ENCODE measurements around the gene CDKAL1. TPM values are rescaled to one million over a fixed set of nuclear protein-coding genes. Genes with fewer than 3 reads are reported as not detected.

The CDKAL1 gene
- total RNA-seq, 4 donors from 2014 or later, result 13.5 to 21.2 (median 17.3) TPM

DNA sequence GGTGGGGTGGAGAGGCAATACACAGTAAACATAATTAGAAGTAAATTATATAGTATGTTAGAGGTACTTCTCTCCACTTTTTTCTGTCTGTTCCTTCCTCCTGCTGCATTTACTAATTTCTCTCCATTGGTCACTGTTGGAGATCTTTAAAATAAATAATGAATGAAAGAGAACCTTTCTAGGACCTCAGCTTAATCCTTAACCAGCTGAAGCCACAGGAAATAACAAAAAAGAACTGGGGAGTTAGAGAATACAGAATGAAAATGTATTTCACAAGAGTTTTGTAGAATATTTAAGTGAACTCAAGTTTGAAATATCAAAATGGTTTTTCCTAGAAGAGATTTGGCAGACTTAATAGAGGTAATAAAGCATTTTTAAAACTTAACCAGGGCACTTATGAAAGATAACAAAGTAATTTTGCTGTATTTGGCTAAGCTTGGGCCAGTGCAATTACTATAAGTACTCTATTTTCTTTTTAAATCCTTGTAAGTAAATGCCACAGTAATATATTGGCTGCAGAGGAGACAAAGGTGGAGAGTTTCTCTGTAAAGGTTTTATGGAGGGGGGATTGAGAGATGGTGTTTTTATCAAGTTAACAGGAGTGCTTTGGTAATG lies 405.0 kb downstream of the CDKAL1 start:
- no peaks in the 10 kb centered on the region for H3K4me1 ChIP-seq
- H3K9me3 ChIP-seq, result peaks cover 0 to 17% (median 3%) of the 10 kb centered on the region in 4 donors
- TF ChIP-seq POLR2A (IDR thresholded peaks at IDR 0.05) (no peak), EP300 (IDR thresholded peaks at IDR 0.05) (no peak)
- TF ChIP-seq, protein P1, sequence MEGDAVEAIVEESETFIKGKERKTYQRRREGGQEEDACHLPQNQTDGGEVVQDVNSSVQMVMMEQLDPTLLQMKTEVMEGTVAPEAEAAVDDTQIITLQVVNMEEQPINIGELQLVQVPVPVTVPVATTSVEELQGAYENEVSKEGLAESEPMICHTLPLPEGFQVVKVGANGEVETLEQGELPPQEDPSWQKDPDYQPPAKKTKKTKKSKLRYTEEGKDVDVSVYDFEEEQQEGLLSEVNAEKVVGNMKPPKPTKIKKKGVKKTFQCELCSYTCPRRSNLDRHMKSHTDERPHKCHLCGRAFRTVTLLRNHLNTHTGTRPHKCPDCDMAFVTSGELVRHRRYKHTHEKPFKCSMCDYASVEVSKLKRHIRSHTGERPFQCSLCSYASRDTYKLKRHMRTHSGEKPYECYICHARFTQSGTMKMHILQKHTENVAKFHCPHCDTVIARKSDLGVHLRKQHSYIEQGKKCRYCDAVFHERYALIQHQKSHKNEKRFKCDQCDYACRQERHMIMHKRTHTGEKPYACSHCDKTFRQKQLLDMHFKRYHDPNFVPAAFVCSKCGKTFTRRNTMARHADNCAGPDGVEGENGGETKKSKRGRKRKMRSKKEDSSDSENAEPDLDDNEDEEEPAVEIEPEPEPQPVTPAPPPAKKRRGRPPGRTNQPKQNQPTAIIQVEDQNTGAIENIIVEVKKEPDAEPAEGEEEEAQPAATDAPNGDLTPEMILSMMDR (IDR thresholded peaks at IDR 0.05), result no peak
- H3K27me3 ChIP-seq, result no peaks in the 10 kb centered on the region
- H3K36me3 ChIP-seq, result no peaks in the 10 kb centered on the region
- DNase-seq (ENCODE audit: low spot score in 2 of 2), result no peak
- H3K27ac ChIP-seq, result no peak overlapping the region
- H3K4me3 ChIP-seq, result no peak overlapping the region

DNA sequence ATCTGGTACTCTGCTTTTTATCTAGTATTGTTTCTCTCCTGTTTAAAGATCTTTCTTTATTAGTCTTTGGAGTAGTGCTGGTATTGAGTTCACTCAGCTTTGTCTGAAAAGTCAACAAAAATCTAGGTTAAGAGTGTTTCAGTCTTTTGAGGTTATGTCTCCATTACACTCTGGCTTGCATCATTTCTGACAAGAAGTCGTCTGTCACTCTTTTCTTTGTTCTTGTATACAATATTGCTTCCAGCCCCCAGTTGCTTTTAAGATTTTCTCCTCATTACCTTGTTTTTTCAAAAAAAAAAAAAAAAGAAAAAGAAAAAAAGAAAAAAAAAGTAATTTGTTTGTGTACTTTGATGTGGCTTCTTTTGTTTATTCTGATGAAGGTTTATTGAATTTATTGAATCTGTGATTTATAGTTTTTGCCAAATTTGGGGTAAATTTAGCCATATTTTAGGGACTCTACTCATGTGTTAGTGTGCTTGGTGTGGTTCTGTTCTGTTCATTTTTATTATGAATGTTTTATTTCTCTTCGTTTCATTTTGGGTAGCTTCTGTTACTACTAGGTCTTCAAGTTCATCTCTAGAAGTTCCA lies 408.9 kb downstream of the CDKAL1 start:
- Histone ChIP-seq H3K27ac (no peak overlapping the region), H3K4me3 (no peak overlapping the region), H3K36me3 (no peaks in the 10 kb centered on the region), H3K4me1 (no peaks in the 10 kb centered on the region), H3K27me3 (no peaks in the 10 kb centered on the region), H3K9me3 (peaks cover 0 to 17% (median 3%) of the 10 kb centered on the region in 4 donors)
- TF ChIP-seq POLR2A (IDR thresholded peaks at IDR 0.05) (no peak), EP300 (IDR thresholded peaks at IDR 0.05) (no peak)
- TF ChIP-seq, protein P1 (IDR thresholded peaks at IDR 0.05), result no peak
- DNase-seq (ENCODE audit: low spot score in 2 of 2), result no peak
- 92 to 95% methylated on average over 2 of the region's 2 CpGs for WGBS, 2 donors

GRCh38 chr6:20943922-20944321 lies 409.7 kb downstream of the CDKAL1 start:
- H3K9me3 ChIP-seq, result peaks cover 0 to 17% (median 3%) of the 10 kb centered on the region in 4 donors
- H3K27me3 ChIP-seq, result no peaks in the 10 kb centered on the region
- H3K4me1 ChIP-seq, result no peaks in the 10 kb centered on the region
- WGBS, 2 donors, result 96 to 100% methylated on average over 1 of the region's 1 CpG
- TF ChIP-seq POLR2A (IDR thresholded peaks at IDR 0.05) (no peak), EP300 (IDR thresholded peaks at IDR 0.05) (no peak)
- TF ChIP-seq, protein P1 (IDR thresholded peaks at IDR 0.05), result no peak
- no peak overlapping the region for H3K27ac ChIP-seq
- H3K36me3 ChIP-seq, result no peaks in the 10 kb centered on the region
- no peak overlapping the region for H3K4me3 ChIP-seq
- no peak for DNase-seq (ENCODE audit: low spot score in 2 of 2)

GRCh38 chr6:20946022-20946421 lies 411.8 kb downstream of the CDKAL1 start:
- Histone ChIP-seq H3K36me3 (no peaks in the 10 kb centered on the region), H3K27ac (no peak overlapping the region), H3K4me1 (no peaks in the 10 kb centered on the region), H3K4me3 (no peak overlapping the region), H3K27me3 (no peaks in the 10 kb centered on the region), H3K9me3 (peaks cover 0 to 17% (median 3%) of the 10 kb centered on the region in 4 donors)
- TF ChIP-seq, protein P1 (IDR thresholded peaks at IDR 0.05), result no peak
- TF ChIP-seq POLR2A (IDR thresholded peaks at IDR 0.05), result no peak
- no peak for TF ChIP-seq EP300 (IDR thresholded peaks at IDR 0.05)
- 29 to 40% methylated on average over 1 of the region's 1 CpG for WGBS, 2 donors
- DNase-seq (ENCODE audit: low spot score in 2 of 2), result no peak

DNA sequence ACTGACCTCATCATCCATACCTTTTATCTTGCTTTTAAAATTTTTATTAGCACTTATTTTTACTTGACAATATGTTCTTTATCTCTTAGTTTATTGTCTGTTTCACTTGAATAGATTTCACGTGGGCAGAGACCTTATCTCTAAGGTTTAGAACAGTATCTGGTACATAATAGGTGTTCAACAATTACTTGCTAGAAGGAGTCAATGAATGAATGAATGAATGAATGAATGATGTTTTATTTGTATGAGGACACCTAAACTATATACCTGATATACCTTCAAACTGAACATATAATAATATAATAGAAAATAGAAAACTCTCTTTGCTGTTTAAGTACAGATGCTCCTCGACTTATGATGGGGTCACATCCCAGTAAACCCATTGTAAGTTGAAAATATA lies 412.6 kb downstream of the CDKAL1 start:
- no peak overlapping the region for H3K27ac ChIP-seq
- no peak overlapping the region for H3K4me3 ChIP-seq
- H3K36me3 ChIP-seq, result no peaks in the 10 kb centered on the region
- 88 to 95% methylated on average over 2 of the region's 2 CpGs for WGBS, 2 donors
- H3K9me3 ChIP-seq, result peaks cover 0 to 17% (median 3%) of the 10 kb centered on the region in 4 donors
- TF ChIP-seq EP300 (IDR thresholded peaks at IDR 0.05) (no peak), POLR2A (IDR thresholded peaks at IDR 0.05) (no peak)
- TF ChIP-seq, protein P1 (IDR thresholded peaks at IDR 0.05), result no peak
- H3K27me3 ChIP-seq, result no peaks in the 10 kb centered on the region
- no peak for DNase-seq (ENCODE audit: low spot score in 2 of 2)
- H3K4me1 ChIP-seq, result no peaks in the 10 kb centered on the region

All from tibial nerve (tissue), 4 donors.